DMS53 (cell line): ENCODE data around the gene MACF1.
A peak's percentile ranks its signal among the peaks of the same experiment; 100 is the strongest.
"Not testable (repeated sequence)": the region's sequence is repeated elsewhere in the genome, so short reads cannot be mapped to it uniquely, and the experiment has no call there.

ENCODE experiments used
- DNase-seq: peaks from one replicate; lab custom pipeline; 2025; lab: John Stamatoyannopoulos, UW

MACF1 gene

DNA sequence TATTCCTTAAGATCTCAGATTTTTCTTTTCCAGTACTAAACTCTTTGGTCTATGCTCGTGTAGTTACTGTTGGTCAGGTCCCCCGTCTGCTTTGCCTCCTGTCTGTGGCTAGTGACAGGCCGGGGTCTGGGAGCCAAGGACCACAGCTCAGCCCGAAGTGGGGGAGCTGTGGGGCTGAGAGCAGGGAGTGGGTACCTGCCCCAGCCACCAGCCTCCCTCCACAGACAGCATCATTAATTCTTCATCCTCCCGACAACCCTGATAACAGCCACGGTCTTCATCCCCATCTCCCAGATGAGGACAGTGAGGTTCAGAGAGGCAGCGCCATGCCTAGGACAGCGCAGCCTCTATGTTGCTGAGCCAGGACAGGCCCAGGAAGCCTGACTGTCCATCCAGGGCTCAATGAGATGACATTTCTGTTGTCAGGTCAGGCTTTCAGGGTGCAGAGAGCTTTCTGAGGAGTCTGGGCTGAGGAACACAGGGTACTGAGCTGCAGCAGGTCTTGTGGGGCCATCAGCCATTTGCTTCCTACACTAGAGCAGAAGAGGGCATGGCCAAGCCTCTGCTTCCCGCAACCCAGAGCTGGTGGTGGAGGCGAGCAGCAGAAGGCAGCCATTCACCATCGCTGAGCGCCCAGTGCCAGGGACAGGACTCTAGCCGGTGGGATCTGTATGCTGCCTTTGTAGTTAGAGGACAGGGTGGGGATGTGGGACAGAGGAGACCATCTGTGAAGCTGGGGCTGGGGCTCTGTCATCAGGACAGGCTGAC lies 288.7 kb downstream of the MACF1 start:
- not testable (repeated sequence) for DNase-seq

DNA sequence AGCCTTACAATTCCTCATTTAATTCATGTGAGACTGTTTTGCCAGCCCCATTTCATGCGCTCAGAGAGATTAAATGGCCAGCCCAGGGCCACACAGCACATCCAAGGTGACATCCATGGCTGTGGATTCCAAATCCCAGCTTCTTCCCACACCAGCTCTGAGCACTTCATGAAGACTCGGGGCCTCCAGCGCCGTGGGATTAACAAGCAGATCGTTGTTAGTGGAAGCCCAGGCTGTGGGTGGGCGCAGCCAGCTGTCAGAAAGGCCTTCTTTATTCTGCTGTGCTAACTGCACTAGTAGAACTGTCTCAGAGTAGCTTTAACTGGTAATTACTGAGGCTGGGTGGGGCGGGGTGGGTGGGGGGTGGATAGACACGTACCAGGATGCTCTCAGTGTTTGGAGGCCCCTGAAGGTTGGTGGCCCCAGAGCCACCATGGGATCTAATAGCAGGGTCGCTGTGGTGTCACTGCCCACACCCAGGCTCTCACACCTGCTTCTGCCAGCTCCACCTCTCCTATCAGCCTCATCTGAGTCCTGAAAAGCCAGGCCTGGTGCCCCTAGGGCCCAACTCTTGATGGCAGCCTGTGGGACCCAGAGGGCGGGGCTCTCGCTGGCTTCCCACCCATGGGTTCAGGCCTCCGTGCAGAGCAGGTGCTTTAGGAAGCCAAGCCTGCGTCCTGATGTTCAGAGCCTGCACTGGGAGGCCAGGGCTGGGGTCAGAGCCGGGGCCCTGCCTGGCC lies 290.3 kb downstream of the MACF1 start:
- no peak for DNase-seq

GRCh38 chr1:39496520-39496919 lies 292.0 kb downstream of the MACF1 start:
- not testable (repeated sequence) for DNase-seq

- no peak for DNase-seq
Observed at GRCh38 chr1:39497585-39497984, 293.1 kb downstream of the MACF1 start.

GRCh38 chr1:39498096-39498710 lies 293.7 kb downstream of the MACF1 start:
- DNase-seq, result not testable (repeated sequence)

DNA sequence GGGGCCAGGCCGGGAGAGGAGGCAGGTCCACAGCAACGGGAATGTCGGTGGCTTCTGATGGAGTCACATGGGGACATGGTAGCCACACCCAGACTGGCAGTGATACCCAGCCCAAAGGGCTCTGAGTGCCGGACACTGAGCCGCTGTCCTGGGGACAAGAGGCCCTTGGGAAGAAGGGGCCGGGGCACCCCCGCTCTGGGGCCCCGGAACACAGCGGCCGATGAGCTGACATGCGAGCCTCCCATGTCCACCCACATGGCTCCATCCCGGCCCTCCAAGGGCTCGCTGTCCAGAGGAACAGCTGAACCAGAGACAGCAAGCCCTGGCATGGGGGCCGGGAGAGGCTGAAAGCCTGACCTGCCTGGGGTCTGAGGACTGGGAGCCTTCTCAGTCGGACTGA lies 294.3 kb downstream of the MACF1 start:
- DNase-seq, result not testable (repeated sequence)

DNA sequence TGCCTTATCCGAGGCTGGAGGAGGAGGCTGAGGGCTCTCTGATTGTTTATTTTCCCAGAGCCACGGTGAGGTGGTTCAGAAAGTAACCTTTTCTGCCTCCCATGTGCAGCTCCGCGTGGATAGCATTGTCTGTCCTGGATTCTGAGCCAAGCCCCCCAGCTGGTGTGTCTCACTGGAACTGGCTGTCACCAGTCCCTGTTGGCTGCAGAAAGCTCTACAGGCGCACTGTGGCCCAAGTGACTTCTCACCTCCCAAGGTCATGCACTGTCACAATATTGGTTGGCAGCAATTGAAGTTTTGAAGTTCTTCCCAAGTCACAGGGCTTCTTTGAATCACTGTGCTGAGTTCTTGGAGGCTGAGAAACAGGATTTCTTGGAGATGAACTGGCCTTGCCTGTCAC lies 295.2 kb downstream of the MACF1 start:
- no peak for DNase-seq

- DNase-seq, result no peak
Observed at GRCh38 chr1:39500862-39501389, 296.4 kb downstream of the MACF1 start.

DNA sequence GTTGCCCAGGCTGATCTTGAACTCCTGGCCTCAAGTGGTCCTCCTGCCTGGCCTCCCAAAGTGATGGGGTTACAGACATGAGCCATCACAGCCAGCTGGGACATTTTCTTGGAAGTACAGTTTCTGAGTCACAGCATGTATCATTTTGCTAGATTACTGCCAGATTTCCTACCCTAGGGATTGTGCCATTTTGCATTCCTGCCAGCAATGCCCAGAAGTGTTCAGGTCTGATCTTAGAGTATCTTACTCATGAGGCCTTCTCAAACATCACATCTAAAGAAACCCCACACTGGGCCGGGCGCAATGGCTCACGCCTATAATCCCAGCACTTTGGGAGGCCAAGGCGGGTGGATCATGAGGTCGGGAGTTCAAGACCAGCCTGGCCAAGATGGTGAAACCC lies 297.2 kb downstream of the MACF1 start:
- DNase-seq, result no peak

DNA sequence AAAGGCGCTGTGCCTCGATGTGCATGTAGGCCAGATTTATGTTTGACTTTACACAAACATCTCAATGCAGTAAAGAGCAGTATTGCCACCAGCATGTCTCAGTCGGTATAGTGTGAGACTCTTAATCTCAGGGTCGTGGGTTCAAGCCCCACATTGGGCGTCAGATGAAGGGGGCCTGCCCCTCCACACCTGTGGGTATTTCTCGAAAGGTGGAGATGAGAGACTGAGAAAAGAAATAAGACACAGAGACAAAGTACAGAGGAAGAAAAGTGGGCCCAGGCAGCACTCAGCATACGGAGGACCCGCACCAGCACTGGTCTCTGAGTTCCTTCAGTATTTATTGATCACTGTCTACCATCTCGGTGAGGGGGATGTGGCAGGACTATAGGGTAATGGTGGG lies 299.9 kb downstream of the MACF1 start:
- DNase-seq, result not testable (repeated sequence)

DNA sequence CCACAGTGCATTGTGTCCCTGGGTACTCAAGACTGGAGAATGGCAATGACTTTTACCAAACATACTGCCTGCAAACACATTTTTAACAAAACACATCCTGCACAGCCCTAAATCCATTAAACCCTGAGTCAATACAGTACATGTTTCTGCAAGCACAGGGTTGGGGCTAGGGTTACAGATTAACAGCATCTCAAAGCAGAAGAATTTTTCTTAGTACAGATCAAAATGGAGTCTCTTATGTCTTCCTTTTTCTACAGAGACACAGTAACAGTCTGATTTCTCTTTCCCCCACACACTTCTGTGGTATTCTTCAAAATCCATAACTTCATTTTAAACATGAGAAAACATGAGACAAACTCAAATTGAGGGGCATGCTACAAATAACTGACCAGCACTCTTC lies 300.8 kb downstream of the MACF1 start:
- DNase-seq, result peak; percentile 63

GRCh38 chr1:39507230-39507928 lies 302.9 kb downstream of the MACF1 start:
- DNase-seq, result peak; percentile 91

GRCh38 chr1:39508266-39508665 lies 303.8 kb downstream of the MACF1 start:
- no peak for DNase-seq

GRCh38 chr1:39508857-39509305 lies 304.4 kb downstream of the MACF1 start:
- no peak for DNase-seq

DNA sequence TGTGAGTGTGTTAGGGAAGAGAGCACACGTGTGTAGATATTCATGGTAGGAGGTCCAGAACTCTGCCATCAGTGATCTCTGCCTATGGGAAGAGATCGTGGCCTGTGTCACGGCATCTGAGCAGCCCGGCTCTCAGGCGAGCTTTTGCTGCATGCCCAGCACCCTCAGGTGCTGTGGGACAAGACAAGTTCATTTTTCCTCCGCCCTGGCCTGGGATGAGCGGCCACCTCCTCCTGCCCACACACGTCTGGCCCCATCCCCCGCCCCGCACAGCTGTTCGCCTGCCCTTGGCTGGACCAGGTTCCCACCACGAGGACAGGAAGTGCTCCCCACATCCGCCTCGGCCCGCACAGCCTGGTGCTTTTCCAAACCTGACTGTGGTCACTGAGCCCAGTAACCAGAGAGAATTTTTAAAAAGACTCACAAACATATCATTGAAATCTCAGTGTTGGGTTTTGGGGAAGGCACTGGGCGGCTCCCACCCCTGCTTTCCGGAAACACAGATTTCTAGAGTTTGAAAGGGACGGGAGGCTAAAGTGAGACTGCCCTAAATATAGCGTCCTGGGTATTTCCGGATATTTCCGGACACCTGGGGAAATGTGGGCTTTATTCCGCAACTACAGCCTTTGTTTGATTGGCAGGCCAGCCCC lies 305.0 kb downstream of the MACF1 start:
- no peak for DNase-seq

GRCh38 chr1:39510570-39511186 lies 306.2 kb downstream of the MACF1 start:
- DNase-seq, result not testable (repeated sequence)

GRCh38 chr1:39511477-39511876 lies 307.0 kb downstream of the MACF1 start:
- DNase-seq, result not testable (repeated sequence)

- not testable (repeated sequence) for DNase-seq
Observed at GRCh38 chr1:39512234-39512847, 307.8 kb downstream of the MACF1 start.

DNA sequence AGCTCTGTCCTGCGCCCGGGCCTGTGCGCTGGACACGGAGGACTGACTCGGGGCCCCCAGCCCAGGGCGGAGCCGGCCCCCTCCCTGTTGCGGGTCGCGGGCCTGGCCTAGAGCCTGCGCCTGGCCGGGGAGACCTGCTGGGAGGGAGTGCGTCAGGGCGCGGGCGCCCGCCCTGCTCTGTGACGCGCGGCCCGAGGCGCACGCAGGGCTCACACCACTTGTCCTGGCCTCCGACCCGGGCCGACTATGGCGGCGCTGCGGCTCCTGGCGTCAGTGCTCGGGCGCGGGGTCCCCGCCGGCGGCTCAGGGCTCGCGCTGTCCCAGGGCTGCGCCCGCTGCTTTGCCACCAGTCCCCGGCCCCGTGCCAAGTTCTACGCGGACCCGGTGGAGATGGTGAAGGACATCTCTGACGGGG lies 310.2 kb downstream of the MACF1 start:
- DNase-seq, result not testable (repeated sequence)
